OCI-LY3 (cell line): ENCODE data around the gene IKZF2.

ENCODE experiments used
- H2AFZ ChIP-seq: fragments of 200-600, 300-600 bp; shearing (Covaris generic); 2 replicates; pipeline ENCODE4 v1.6.0; 2014; ENCODE audit warnings: antibody characterized with exemption, low read depth, low read length
- H3K27ac ChIP-seq: fragments of 200-600, 300-600 bp; sonication (generic); 2 replicates; pipeline ENCODE4 v1.5.1; 2014; ENCODE audit warnings: mild to moderate bottlenecking, low read length, moderate library complexity, mixed read lengths
- H3K27me3 ChIP-seq: fragments of 200-600, 300-600 bp; sonication (generic); 2 replicates; pipeline ENCODE4 v1.6.1; 2014; ENCODE audit warnings: low read depth, low read length, mixed read lengths
- H3K36me3 ChIP-seq: fragments of 200-600, 300-600 bp; sonication (generic); replicated peaks from 2 replicates; pipeline ENCODE3; 2014; ENCODE audit warnings: low read depth, low read length, mixed read lengths
- H3K4me1 ChIP-seq: fragments of 300-600, 200-600 bp; sonication (generic); 2 replicates; pipeline ENCODE4 v1.6.1; 2014; ENCODE audit warnings: low read length, mixed read lengths
- H3K4me2 ChIP-seq: fragments of 200-600, 300-600 bp; sonication (generic); 2 replicates; pipeline ENCODE4 v1.6.1; 2014; ENCODE audit warnings: low read length, mixed read lengths
- H3K4me3 ChIP-seq: fragments of 300-600, 200-600 bp; sonication (generic); 2 replicates; pipeline ENCODE4 v1.5.1; 2014; ENCODE audit warnings: antibody characterized with exemption, mild to moderate bottlenecking, low read length, moderate library complexity
- H3K79me2 ChIP-seq: fragments of 300-600, 200-600 bp; shearing (Covaris generic); 2 replicates; pipeline ENCODE4 v1.6.1; 2014; ENCODE audit warnings: mild to moderate bottlenecking, low read length, mixed read lengths
- H3K9ac ChIP-seq: fragments of 300-600, 200-600 bp; shearing (Covaris generic); 2 replicates; pipeline ENCODE4 v1.6.0; 2014; ENCODE audit warnings: mild to moderate bottlenecking, low read length, moderate library complexity
- H3K9me3 ChIP-seq: fragments of 200-600, 300-600 bp; shearing (Covaris generic); 2 replicates; pipeline ENCODE4 v1.6.1; 2014; ENCODE audit warnings: low read length, mixed read lengths; ENCODE audit not compliant: insufficient read depth
- H4K20me1 ChIP-seq: fragments of 200-600, 300-600 bp; sonication (generic); 2 replicates; pipeline ENCODE4 v1.6.1; 2016; ENCODE audit warnings: low read length, mixed read lengths; ENCODE audit not compliant: insufficient read depth
- CTCF ChIP-seq: fragments of 200-600, 300-600 bp; sonication (generic); IDR thresholded peaks from 2 replicates; pipeline ENCODE4 v1.5.1; 2014; ENCODE audit warnings: antibody characterized with exemption, low read length, low read depth
- EZH2phosphoT487 ChIP-seq: fragments of 200-600 bp; shearing (Covaris generic); IDR thresholded peaks from 2 replicates; pipeline ENCODE4 v1.6.1; 2018; ENCODE audit warnings: antibody characterized with exemption, mixed run types, low read depth

The IKZF2 gene

DNA sequence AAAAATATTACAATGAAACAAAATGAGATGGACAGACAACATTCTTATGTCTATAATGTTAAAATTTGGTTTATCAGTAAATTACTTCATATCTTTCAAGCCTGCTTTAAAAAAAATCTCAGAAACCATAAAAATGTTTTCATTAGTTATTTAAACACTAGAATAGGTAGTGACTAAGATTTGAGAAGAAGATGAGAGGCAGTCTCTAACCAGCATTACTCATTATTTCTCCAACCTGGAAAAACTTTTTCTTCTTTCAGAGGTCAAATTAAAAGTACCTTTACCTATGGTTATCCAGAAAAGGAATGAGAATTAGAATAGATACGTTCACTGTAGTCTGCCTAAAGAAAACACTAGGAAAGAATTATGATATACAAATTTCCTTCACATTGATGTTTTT is 50.3 kb downstream of the IKZF2 start:
- Histone ChIP-seq H3K36me3 (no peaks in the 10 kb centered on the region), H3K4me2 (no peak overlapping the region), H3K27ac (no peak overlapping the region), H3K27me3 (no peaks in the 10 kb centered on the region), H3K4me1 (no peaks in the 10 kb centered on the region), H4K20me1 (no peaks in the 10 kb centered on the region), H2AFZ (no peak overlapping the region), H3K9me3 (no peaks in the 10 kb centered on the region), H3K9ac (no peak overlapping the region), H3K4me3 (no peak overlapping the region), H3K79me2 (no peaks in the 10 kb centered on the region)
- TF ChIP-seq CTCF: no peak
- no peak for TF ChIP-seq EZH2phosphoT487

DNA sequence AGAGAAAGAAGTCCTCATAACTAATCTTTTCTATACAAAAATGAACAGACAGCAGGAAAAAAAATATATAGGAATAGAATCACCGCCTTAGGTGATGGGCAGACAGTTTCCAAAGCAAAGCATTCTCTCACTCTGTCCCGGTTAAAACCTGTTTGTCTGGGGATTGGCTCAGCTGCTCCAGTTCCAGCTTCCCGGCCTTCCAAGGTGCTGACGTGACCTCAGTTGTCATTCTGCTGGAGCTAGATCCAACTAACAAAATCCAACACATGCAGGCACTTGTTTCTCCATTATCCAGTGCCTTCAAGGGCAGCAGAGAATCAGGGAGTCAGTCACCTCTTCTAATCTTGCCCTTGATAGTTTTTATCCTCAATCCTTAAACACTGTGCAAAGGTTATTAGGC is 52.8 kb downstream of the IKZF2 start:
- H3K9ac ChIP-seq: no peak overlapping the region
- H3K4me1 ChIP-seq: no peaks in the 10 kb centered on the region
- no peak overlapping the region for H3K4me2 ChIP-seq
- H3K27me3 ChIP-seq: no peaks in the 10 kb centered on the region
- no peaks in the 10 kb centered on the region for H3K36me3 ChIP-seq
- no peaks in the 10 kb centered on the region for H4K20me1 ChIP-seq
- H2AFZ ChIP-seq: no peak overlapping the region
- H3K4me3 ChIP-seq: no peak overlapping the region
- no peaks in the 10 kb centered on the region for H3K9me3 ChIP-seq
- H3K27ac ChIP-seq: no peak overlapping the region
- TF ChIP-seq CTCF (no peak), EZH2phosphoT487 (no peak)
- H3K79me2 ChIP-seq: no peaks in the 10 kb centered on the region

GRCh38 chr2:213091765-213092164 is 59.6 kb downstream of the IKZF2 start:
- Histone ChIP-seq H3K9ac (no peak overlapping the region), H3K9me3 (no peaks in the 10 kb centered on the region), H3K27me3 (no peaks in the 10 kb centered on the region), H3K4me3 (no peak overlapping the region), H3K36me3 (no peaks in the 10 kb centered on the region), H3K27ac (no peak overlapping the region), H4K20me1 (no peaks in the 10 kb centered on the region), H3K4me1 (no peaks in the 10 kb centered on the region), H3K79me2 (no peaks in the 10 kb centered on the region), H3K4me2 (no peak overlapping the region), H2AFZ (no peak overlapping the region)
- TF ChIP-seq CTCF (no peak), EZH2phosphoT487 (no peak)

DNA sequence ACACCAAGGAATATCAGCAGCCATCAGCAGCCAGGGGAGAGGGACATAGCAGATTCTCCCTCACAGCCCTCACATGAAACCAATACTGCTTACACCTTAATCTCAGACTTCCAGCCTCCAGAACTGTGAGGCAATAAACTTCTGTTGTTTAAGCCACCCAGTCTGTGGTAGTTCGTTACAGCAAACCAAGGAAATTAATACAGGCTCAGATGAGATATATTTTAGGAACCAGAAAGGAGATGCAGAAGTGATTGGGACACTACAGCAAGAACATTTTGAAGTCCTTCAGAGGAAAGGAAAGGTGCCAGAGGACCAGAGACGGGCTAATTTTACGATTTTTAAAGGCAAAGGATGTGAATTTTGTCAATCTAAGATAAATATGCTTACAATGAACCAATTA is 60.6 kb downstream of the IKZF2 start:
- Histone ChIP-seq H3K4me2 (no peak overlapping the region), H3K27ac (no peak overlapping the region), H2AFZ (no peak overlapping the region), H3K4me1 (no peaks in the 10 kb centered on the region), H3K9me3 (no peaks in the 10 kb centered on the region), H3K27me3 (no peaks in the 10 kb centered on the region), H3K4me3 (no peak overlapping the region), H3K79me2 (no peaks in the 10 kb centered on the region), H4K20me1 (no peaks in the 10 kb centered on the region), H3K36me3 (no peaks in the 10 kb centered on the region), H3K9ac (no peak overlapping the region)
- TF ChIP-seq EZH2phosphoT487: no peak
- TF ChIP-seq CTCF: no peak
